HUES64 (cell line): ENCODE data around the gene PRKCB.

Experiments used
- H3K27ac ChIP-seq: 2 replicates; pipeline ENCODE4 v1.7.0; 2013; ENCODE audit warnings: low read depth, low read length, inconsistent platforms
- H3K27me3 ChIP-seq: 2 replicates; pipeline ENCODE4 v1.6.1; 2013; ENCODE audit warnings: mild to moderate bottlenecking, low read length; ENCODE audit not compliant: insufficient read depth
- H3K36me3 ChIP-seq: 2 replicates; pipeline ENCODE4 v1.6.1; 2013; ENCODE audit warnings: mild to moderate bottlenecking, low read length; ENCODE audit not compliant: insufficient read depth
- H3K4me1 ChIP-seq: 2 replicates; pipeline ENCODE4 v1.6.1; 2013; ENCODE audit warnings: mild to moderate bottlenecking, low read length, moderate library complexity; ENCODE audit not compliant: insufficient read depth
- H3K4me3 ChIP-seq: 2 replicates; pipeline ENCODE4 v1.5.1; 2013; ENCODE audit warnings: mild to moderate bottlenecking, low read length, moderate library complexity
- H3K9ac ChIP-seq: 2 replicates; pipeline ENCODE4 v1.6.1; 2013; ENCODE audit warnings: mild to moderate bottlenecking, low read depth, low read length
- H3K9me3 ChIP-seq: 2 replicates; pipeline ENCODE4 v1.6.1; 2013; ENCODE audit warnings: low read depth, low read length; ENCODE audit not compliant: insufficient read depth
- WGBS: fragments of 150-250, 120-280 bp; methylation state at CpG from one replicate; pipeline ENCODE4 v1.1.7; 2013; ENCODE audit warnings: missing lambda C conversion rate; 5-methylcytosine and 5-hydroxymethylcytosine counted together

The PRKCB gene

DNA sequence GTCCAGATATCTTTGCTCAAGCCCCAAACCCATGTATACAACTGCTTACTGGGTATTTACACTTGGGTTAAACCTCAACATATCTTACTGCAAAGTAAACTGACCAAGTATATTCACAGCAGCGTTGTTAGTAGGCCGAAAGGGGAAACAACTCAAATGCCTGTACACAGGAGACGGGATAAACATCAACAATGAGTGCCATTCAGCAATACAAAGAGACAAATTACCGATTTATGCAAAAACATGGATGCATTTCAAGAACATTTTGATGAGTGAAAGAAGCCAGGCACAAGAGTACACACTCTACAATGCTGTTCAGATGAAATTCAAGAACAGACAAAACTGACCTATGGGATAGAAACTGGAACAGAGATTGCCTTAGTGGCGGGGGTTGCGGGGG lies 284.0 kb downstream of the PRKCB start:
- H3K4me3 ChIP-seq: no peak overlapping the region
- WGBS: 92% methylated on average over 6 of the region's 6 CpGs

DNA sequence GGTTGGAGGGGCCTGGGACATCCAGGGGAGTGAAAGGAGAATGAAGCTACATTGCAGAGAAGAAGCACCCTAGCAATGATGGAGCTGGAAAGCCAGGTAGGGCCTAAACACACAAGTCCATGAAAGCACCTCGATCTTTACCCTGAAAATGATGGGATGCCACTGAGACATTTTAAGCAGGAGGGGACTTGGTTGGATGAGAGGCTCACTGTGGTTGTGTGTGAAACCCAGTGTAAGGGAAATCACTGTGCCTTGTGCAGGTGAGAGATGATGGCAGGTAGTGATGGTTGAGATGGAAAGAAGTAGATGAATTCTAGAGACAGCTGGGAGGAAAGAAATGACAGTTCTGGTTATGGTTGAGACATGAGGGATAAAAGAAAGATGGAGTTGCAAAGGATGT lies 287.5 kb downstream of the PRKCB start:
- peaks cover 22% of the 10 kb centered on the region for H3K4me1 ChIP-seq
- H3K9me3 ChIP-seq: no peaks in the 10 kb centered on the region

More for the DNA sequence above, 284.0 kb downstream of the PRKCB start:
- peaks cover 32% of the 10 kb centered on the region for H3K4me1 ChIP-seq
- H3K9me3 ChIP-seq: no peaks in the 10 kb centered on the region
- no peaks in the 10 kb centered on the region for H3K36me3 ChIP-seq
- no peaks in the 10 kb centered on the region for H3K27me3 ChIP-seq
- no peak overlapping the region for H3K9ac ChIP-seq
- H3K27ac ChIP-seq: no peak overlapping the region

DNA sequence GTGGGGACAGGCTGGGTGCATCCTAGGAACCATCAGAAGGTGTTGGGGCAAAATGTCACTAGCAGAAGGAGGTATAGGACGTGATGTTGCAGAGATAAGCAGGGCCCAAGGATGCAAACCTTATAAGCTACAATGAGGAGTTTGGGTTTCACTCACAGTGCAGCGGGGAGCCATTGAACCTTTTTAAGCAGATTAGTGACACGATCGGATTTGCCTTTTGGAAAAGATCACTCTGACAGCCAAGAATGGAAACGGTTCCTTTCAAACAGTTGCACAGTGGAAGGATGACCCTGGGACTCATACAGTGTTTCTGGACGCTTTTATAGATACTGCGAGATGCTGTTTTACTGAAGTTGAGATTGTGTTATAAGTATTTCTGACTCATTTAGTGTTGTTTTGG lies 288.5 kb downstream of the PRKCB start:
- Histone ChIP-seq H3K36me3 (no peaks in the 10 kb centered on the region), H3K4me1 (peaks cover 18% of the 10 kb centered on the region), H3K27me3 (no peaks in the 10 kb centered on the region), H3K27ac (no peak overlapping the region), H3K9ac (no peak overlapping the region), H3K4me3 (no peak overlapping the region), H3K9me3 (no peaks in the 10 kb centered on the region)
- WGBS: 88% methylated on average over 7 of the region's 7 CpGs

More for the DNA sequence above, 287.5 kb downstream of the PRKCB start:
- Histone ChIP-seq H3K4me3 (no peak overlapping the region), H3K27me3 (no peaks in the 10 kb centered on the region), H3K27ac (no peak overlapping the region), H3K36me3 (no peaks in the 10 kb centered on the region), H3K9ac (no peak overlapping the region)
- WGBS: 97% methylated on average over 1 of the region's 1 CpG

DNA sequence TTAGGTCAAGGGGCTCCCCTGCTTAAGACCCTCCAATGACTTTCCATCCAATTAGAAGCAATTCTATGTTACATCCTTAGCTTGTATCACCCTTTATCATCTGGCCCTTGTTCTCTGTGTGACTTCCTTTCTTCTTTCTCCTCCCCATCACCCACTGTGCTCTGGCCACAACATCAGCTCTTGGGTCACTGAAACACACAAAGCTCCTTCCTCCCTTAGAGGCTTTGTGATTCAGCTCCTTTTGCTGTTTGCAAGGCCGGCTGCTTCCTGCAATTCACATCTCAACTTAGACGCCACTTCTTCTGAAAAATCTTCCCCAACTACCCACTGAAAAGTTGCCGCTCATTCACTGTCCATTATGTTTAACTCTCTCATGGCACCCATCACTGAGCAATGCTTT lies 289.4 kb downstream of the PRKCB start:
- Histone ChIP-seq H3K27me3 (no peaks in the 10 kb centered on the region), H3K9ac (no peak overlapping the region), H3K36me3 (no peaks in the 10 kb centered on the region), H3K27ac (peak overlapping the region; percentile 57), H3K4me1 (peaks cover 14% of the 10 kb centered on the region), H3K9me3 (no peaks in the 10 kb centered on the region), H3K4me3 (no peak overlapping the region)
- 44% methylated on average over 3 of the region's 3 CpGs for WGBS

DNA sequence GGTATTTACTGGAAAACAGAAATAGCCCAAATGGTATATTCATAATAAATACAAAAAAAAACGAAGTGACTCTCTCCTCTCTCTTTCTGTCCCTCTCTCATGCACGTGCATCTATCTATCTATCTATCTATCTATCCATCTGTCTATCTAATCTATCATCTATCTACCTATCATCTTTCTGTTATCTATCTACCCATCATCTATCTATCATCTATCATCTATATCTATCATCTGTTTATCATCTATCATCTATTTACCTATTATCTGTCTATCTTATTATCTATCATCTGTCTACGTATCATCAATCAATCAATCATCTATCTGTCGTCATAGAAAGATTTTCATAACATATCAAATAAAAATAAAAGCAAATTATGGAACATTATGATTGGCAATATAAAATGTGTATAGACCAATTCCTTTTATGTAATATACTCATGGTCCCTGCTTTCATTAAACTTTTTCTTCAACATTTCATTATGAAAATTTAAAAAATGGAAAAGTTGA lies 293.7 kb downstream of the PRKCB start:
- Histone ChIP-seq H3K4me1 (peaks cover 17% of the 10 kb centered on the region), H3K27me3 (no peaks in the 10 kb centered on the region), H3K36me3 (no peaks in the 10 kb centered on the region), H3K9me3 (no peaks in the 10 kb centered on the region), H3K4me3 (no peak overlapping the region), H3K27ac (no peak overlapping the region), H3K9ac (no peak overlapping the region)
- 69% methylated on average over 4 of the region's 4 CpGs for WGBS

DNA sequence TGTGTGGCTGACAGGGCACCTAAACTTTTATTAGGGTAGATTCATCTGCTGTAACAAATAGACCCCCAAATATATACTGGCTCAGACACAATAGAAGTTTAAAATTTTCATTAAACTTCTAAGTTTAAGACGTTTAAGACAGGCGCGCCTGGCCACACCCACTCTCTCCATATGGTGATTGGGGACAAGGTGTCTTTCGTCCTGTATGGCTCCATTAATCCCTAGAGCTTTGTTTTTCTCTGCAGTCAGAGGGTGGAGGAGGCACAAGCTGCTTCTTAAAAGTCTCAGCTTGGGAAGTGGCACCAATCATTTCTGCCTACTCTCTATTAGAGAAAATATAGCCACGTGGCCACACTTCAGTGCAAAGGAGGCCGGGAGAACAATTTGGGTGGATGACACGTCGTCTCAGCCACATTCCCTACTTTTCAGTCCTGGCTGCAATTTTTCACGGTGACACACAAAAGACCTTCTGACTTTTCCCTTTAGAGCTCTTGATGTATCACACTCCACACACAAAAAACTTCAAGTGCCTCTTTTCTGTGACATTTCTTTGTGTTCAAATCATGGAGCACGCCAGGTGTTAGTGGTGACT lies 294.8 kb downstream of the PRKCB start:
- Histone ChIP-seq H3K27me3 (no peaks in the 10 kb centered on the region), H3K4me3 (no peak overlapping the region), H3K4me1 (peaks cover 15% of the 10 kb centered on the region), H3K9ac (no peak overlapping the region), H3K36me3 (no peaks in the 10 kb centered on the region), H3K27ac (no peak overlapping the region), H3K9me3 (no peaks in the 10 kb centered on the region)
- 68% methylated on average over 10 of the region's 10 CpGs for WGBS

DNA sequence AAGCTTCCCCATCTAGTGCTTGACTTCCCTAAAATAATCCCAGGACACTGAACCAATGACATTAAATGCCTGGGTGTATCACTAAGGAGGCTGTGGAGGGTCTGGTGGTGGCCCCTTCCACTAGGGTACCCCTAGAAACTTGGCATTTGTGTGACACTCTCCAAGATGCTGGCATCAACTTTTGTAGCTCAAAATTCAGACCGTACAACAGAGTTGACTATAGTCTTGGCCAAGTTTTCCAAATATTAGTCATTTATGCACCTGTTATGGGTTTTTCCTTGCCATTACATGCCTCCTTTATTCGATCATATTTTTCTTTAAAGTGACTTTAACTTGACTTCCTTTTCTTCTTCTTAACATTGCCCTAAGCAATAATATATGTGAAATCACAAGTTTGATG lies 295.5 kb downstream of the PRKCB start:
- Histone ChIP-seq H3K4me1 (peaks cover 20% of the 10 kb centered on the region), H3K27ac (no peak overlapping the region), H3K27me3 (no peaks in the 10 kb centered on the region), H3K4me3 (no peak overlapping the region), H3K9ac (no peak overlapping the region), H3K9me3 (no peaks in the 10 kb centered on the region), H3K36me3 (no peaks in the 10 kb centered on the region)
- 96% methylated on average over 2 of the region's 2 CpGs for WGBS

DNA sequence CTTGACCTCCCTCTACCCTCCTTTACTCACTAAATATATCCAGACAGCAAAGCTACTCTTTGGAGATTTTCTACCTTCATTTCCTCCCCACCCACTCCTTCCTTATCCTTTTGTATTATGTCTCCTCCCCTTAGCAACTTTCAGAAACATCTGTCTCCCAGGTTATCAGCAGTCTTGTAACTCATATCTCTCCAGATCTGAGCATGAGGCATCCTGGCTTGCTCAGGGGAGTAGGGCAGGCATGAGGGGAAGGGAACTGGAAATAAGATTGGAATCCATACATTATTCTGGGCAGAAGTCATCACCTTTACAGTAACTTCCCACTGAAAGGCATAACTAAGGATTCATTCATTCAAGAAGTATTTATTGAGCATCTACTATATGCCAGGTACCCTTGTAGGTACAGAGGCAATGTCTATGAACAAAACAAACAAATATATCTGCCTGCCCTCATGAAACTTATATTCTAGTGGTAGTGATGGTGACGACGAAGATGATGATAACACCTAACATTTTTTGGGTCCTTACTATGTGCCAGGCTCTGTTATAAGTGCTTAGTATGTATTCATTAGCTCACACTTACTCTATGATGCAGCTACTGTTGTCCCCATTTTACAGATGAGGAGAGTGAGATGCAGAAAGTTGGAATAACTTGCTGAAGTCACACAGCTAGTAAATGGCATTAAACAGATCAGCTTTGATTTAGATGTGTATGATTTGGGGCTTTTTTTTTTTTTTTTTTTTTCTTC lies 296.4 kb downstream of the PRKCB start:
- H3K27ac ChIP-seq: no peak overlapping the region
- peaks cover 23% of the 10 kb centered on the region for H3K4me1 ChIP-seq
- no peaks in the 10 kb centered on the region for H3K27me3 ChIP-seq
- no peak overlapping the region for H3K9ac ChIP-seq
- no peaks in the 10 kb centered on the region for H3K36me3 ChIP-seq
- H3K4me3 ChIP-seq: no peak overlapping the region
- no peaks in the 10 kb centered on the region for H3K9me3 ChIP-seq
- WGBS: no CpG with 5 or more reads among the region's 2 CpGs

DNA sequence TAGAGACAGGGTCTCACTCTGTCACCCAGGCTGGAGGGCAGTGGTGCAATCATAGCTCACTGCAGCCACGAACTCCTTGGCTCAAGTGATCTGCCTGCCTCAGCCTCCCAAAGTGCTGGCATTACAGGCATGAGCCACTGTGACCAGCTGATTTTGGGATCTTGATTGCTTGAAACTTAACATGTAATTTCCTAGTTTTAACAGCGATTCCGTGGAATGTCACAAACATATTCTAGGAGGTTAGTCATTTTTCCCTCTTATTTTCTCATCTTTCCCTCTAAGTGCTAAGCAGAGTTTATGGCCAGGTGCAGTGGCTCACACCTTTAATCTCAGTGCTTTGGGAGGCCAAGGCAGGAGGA lies 297.0 kb downstream of the PRKCB start:
- Histone ChIP-seq H3K4me3 (no peak overlapping the region), H3K27ac (no peak overlapping the region), H3K4me1 (peaks cover 28% of the 10 kb centered on the region), H3K9me3 (no peaks in the 10 kb centered on the region), H3K27me3 (no peaks in the 10 kb centered on the region), H3K36me3 (no peaks in the 10 kb centered on the region), H3K9ac (no peak overlapping the region)
- 93% methylated on average over 3 of the region's 3 CpGs for WGBS

DNA sequence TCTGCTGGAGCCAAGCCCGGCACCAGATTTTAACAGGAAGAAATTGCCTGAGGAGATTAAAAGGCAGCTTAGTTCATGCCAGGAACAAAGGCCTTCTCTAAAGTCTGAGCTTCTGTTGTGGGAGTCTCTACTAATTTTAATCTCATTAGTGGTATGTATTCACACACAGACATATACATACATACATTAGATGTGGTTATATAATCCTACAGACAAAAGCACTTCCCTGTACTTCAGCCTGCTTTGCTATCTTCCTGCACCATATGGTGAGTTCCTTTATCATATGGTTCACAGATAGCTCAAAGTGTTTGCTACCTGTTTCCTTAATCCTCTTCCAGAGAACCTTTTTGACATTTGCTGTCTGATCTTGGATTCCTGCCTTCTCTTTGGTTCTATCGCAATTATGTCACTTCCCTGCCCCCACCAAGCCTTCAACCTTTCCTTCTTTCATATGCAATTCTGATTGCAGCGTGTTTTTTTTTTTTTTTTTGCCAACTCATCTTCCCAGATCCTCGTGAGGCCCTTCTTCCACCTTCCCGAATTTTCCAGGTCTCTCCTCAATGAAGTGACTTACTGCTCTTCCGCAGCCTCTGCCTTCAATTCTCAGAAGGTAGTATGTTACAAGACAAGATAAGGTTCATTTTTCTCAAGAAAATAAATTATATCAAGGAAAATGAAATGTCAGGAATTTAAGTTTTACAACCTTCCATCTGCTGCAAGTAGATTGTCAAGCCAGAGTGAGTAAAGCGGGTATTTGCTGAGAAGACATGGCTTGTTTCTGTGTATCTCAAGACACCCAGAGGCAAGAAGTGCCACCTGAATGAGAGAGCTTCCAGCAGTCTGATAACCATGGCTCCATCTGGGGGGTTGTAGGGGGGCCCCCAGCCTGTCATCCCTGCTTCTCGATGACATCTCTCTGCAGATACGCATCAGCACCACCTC lies 300.1 kb downstream of the PRKCB start:
- Histone ChIP-seq H3K9me3 (peaks cover 4% of the 10 kb centered on the region; the same call in 1 of the 2 replicates), H3K9ac (peak overlapping the region; percentile 21; the same call in 1 of the 2 replicates), H3K27ac (peak overlapping the region; percentile 82), H3K27me3 (no peaks in the 10 kb centered on the region), H3K4me3 (no peak overlapping the region), H3K4me1 (peaks cover 49% of the 10 kb centered on the region), H3K36me3 (no peaks in the 10 kb centered on the region)
- 46% methylated on average over 9 of the region's 9 CpGs for WGBS

DNA sequence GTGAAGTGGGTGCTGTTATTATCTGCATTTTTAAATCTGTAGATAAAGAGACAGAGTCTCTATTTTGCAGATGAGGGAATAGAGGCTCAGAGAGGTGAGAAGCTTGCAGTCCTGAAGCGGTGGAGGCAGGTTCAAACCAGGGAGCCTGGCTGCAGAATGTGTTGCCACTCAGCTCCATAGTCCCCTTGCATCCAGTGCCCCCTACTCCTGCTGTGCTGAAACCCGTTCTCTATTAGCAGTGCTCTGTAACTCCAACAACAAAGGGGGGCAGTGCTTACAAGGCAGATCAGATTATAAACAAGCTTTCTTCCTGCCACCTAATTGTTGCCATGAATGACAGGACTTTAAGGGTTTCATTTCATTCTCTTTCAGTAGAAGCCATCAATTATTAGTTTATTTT lies 302.2 kb downstream of the PRKCB start:
- WGBS: 11% methylated on average over 2 of the region's 2 CpGs

More for the DNA sequence above, 302.2 kb downstream of the PRKCB start:
- Histone ChIP-seq H3K4me1 (peaks cover 44% of the 10 kb centered on the region), H3K27me3 (no peaks in the 10 kb centered on the region), H3K4me3 (no peak overlapping the region), H3K9ac (no peak overlapping the region), H3K36me3 (no peaks in the 10 kb centered on the region), H3K27ac (peak overlapping the region; percentile 76; the same call in 1 of the 2 replicates), H3K9me3 (peaks cover 4% of the 10 kb centered on the region; the same call in 1 of the 2 replicates)
